ENCODE results near the gene TMEM52. TPM values are rescaled to one million over a fixed set of nuclear protein-coding genes. Genes with fewer than 3 reads are reported as not detected.
A peak's percentile ranks its signal among the peaks of the same experiment; 100 is the strongest.

Gene TMEM52
- total and polyA plus RNA-seq, 2 experiments from 2014 or later, result 0.40 TPM; not detected in 1

GRCh38 chr1:1960480-1961196 lies 41.6 kb upstream of the TMEM52 start:
- DNase-seq, result peak; percentile 45
- H3K36me3 ChIP-seq (ENCODE audit: low read depth), result no peaks in the 10 kb centered on the region
- WGBS, 2 experiments (ENCODE audit: low coverage in 1 of 2, low lambda C conversion rate in 2 of 2, missing lambda C conversion rate in 2 of 2), result 2 to 4% methylated on average over 17 of the region's 17 CpGs
- H2AFZ ChIP-seq, result no peak overlapping the region
- no peaks in the 10 kb centered on the region for H3K4me1 ChIP-seq (ENCODE audit: insufficient read depth)
- peaks cover 29% of the 10 kb centered on the region for H3K27me3 ChIP-seq (replicated peaks; ENCODE audit: insufficient read depth)
- H3K4me3 ChIP-seq, result no peak overlapping the region
- H3K9me3 ChIP-seq (ENCODE audit: low read depth), result no peaks in the 10 kb centered on the region
- H3K4me2 ChIP-seq (ENCODE audit: unreplicated experiment), result no peak overlapping the region
- no peak overlapping the region for H3K9ac ChIP-seq
- no peaks in the 10 kb centered on the region for H3K9me2 ChIP-seq (ENCODE audit: insufficient read depth)
- H4K20me1 ChIP-seq (ENCODE audit: insufficient read depth), result no peaks in the 10 kb centered on the region
- H3K27ac ChIP-seq, result no peak overlapping the region
- H3K79me2 ChIP-seq (ENCODE audit: insufficient read depth), result no peaks in the 10 kb centered on the region
- in situ Hi-C loops (cut with MboI), result no loop called here
- no peaks in the 10 kb centered on the region for H3F3A ChIP-seq (ENCODE audit: insufficient read depth)
- TF ChIP-seq EZH2 (IDR thresholded peaks at IDR 0.05; ENCODE audit: insufficient read depth, poor library complexity, severe bottlenecking) (peak; percentile 59), EZH2phosphoT487 (IDR thresholded peaks at IDR 0.05; ENCODE audit: insufficient read depth, low read depth) (no peak)

- Histone ChIP-seq H2AFZ (no peak overlapping the region), H3K9me2 (ENCODE audit: insufficient read depth) (no peaks in the 10 kb centered on the region), H3F3A (ENCODE audit: insufficient read depth) (no peaks in the 10 kb centered on the region), H3K9ac (no peak overlapping the region), H3K4me2 (ENCODE audit: unreplicated experiment) (no peak overlapping the region), H3K27ac (no peak overlapping the region), H3K36me3 (ENCODE audit: low read depth) (no peaks in the 10 kb centered on the region), H3K27me3 (replicated peaks; ENCODE audit: insufficient read depth) (peaks cover 24% of the 10 kb centered on the region), H4K20me1 (ENCODE audit: insufficient read depth) (no peaks in the 10 kb centered on the region), H3K4me1 (ENCODE audit: insufficient read depth) (no peaks in the 10 kb centered on the region), H3K79me2 (ENCODE audit: insufficient read depth) (no peaks in the 10 kb centered on the region), H3K9me3 (ENCODE audit: low read depth) (no peaks in the 10 kb centered on the region), H3K4me3 (no peak overlapping the region)
- 6% methylated on average over 18 to 20 of the region's 23 CpGs for WGBS, 2 experiments (ENCODE audit: low coverage in 1 of 2, low lambda C conversion rate in 2 of 2, missing lambda C conversion rate in 2 of 2)
- in situ Hi-C loops (cut with MboI), result no loop called here
- TF ChIP-seq EZH2phosphoT487 (IDR thresholded peaks at IDR 0.05; ENCODE audit: insufficient read depth, low read depth), result no peak
- no peak for TF ChIP-seq EZH2 (IDR thresholded peaks at IDR 0.05; ENCODE audit: insufficient read depth, poor library complexity, severe bottlenecking)
- peak; percentile 77 for DNase-seq
These were observed 40.9 kb upstream of the TMEM52 start for GRCh38 chr1:1959840-1960479.

DNA sequence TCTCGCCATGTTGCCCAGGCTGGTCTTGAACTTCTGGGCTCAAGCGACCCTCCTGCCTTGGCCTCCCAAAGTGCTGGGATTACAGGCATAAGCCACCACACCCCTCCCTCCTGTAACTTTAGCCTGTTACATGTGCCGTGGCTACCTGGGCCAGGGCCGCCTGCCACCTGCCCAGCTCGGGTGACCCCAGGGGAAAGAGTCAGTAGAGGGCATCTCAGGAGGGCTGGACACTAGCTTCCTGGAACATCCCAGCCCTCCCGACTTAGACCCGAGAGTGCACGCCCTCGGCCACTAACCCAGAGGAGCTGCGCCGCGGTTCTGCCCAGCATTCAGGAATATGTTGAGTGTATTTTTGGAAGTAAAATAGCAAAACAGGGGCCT lies 40.4 kb upstream of the TMEM52 start:
- 29 to 30% methylated on average over 10 to 12 of the region's 12 CpGs for WGBS, 2 experiments (ENCODE audit: low coverage in 1 of 2, low lambda C conversion rate in 2 of 2, missing lambda C conversion rate in 2 of 2)

GRCh38 chr1:1958071-1958541 lies 39.0 kb upstream of the TMEM52 start:
- in situ Hi-C loops (cut with MboI), result no loop called here

More for the DNA sequence above, 40.4 kb upstream of the TMEM52 start:
- Histone ChIP-seq H3K27me3 (replicated peaks; ENCODE audit: insufficient read depth) (peaks cover 18% of the 10 kb centered on the region), H3K9me3 (ENCODE audit: low read depth) (no peaks in the 10 kb centered on the region), H2AFZ (no peak overlapping the region), H3K36me3 (ENCODE audit: low read depth) (no peaks in the 10 kb centered on the region), H3K9ac (no peak overlapping the region), H3K4me3 (no peak overlapping the region), H3K9me2 (ENCODE audit: insufficient read depth) (no peaks in the 10 kb centered on the region), H3K4me2 (ENCODE audit: unreplicated experiment) (no peak overlapping the region), H3K79me2 (ENCODE audit: insufficient read depth) (no peaks in the 10 kb centered on the region), H3F3A (ENCODE audit: insufficient read depth) (no peaks in the 10 kb centered on the region), H3K4me1 (ENCODE audit: insufficient read depth) (no peaks in the 10 kb centered on the region), H3K27ac (no peak overlapping the region), H4K20me1 (ENCODE audit: insufficient read depth) (no peaks in the 10 kb centered on the region)
- no peak for DNase-seq
- in situ Hi-C loops (cut with MboI), result no loop called here
- TF ChIP-seq EZH2phosphoT487 (IDR thresholded peaks at IDR 0.05; ENCODE audit: insufficient read depth, low read depth) (no peak), EZH2 (IDR thresholded peaks at IDR 0.05; ENCODE audit: insufficient read depth, poor library complexity, severe bottlenecking) (no peak)

More at GRCh38 chr1:1958071-1958541, 39.0 kb upstream of the TMEM52 start:
- no peaks in the 10 kb centered on the region for H3F3A ChIP-seq (ENCODE audit: insufficient read depth)
- H2AFZ ChIP-seq, result no peak overlapping the region
- no peaks in the 10 kb centered on the region for H3K36me3 ChIP-seq (ENCODE audit: low read depth)
- peaks cover 21% of the 10 kb centered on the region for H3K27me3 ChIP-seq (replicated peaks; ENCODE audit: insufficient read depth)
- H3K9ac ChIP-seq, result no peak overlapping the region
- TF ChIP-seq EZH2 (IDR thresholded peaks at IDR 0.05; ENCODE audit: insufficient read depth, poor library complexity, severe bottlenecking), result no peak
- no peak for TF ChIP-seq EZH2phosphoT487 (IDR thresholded peaks at IDR 0.05; ENCODE audit: insufficient read depth, low read depth)
- no peak overlapping the region for H3K4me3 ChIP-seq
- H3K4me1 ChIP-seq (ENCODE audit: insufficient read depth), result no peaks in the 10 kb centered on the region
- H3K4me2 ChIP-seq (ENCODE audit: unreplicated experiment), result no peak overlapping the region
- WGBS, 2 experiments (ENCODE audit: low coverage in 1 of 2, low lambda C conversion rate in 2 of 2, missing lambda C conversion rate in 2 of 2), result 80 to 84% methylated on average over 27 to 29 of the region's 29 CpGs
- H3K79me2 ChIP-seq (ENCODE audit: insufficient read depth), result no peaks in the 10 kb centered on the region
- no peak overlapping the region for H3K27ac ChIP-seq
- H3K9me3 ChIP-seq (ENCODE audit: low read depth), result no peaks in the 10 kb centered on the region
- no peaks in the 10 kb centered on the region for H4K20me1 ChIP-seq (ENCODE audit: insufficient read depth)
- DNase-seq, result no peak
- H3K9me2 ChIP-seq (ENCODE audit: insufficient read depth), result no peaks in the 10 kb centered on the region
